ENCODE data around the gene PAK1. TPM values are rescaled to one million over a fixed set of nuclear protein-coding genes. Genes with fewer than 3 reads are reported as not detected.
"Not testable (repeated sequence)": the region's sequence is repeated elsewhere in the genome, so short reads cannot be mapped to it uniquely, and the experiment has no call there.

The PAK1 gene
- total RNA-seq, 1 donor from 2014 or later = 41.0 TPM

GRCh38 chr11:77497368-77497767 lies 23.5 kb upstream of the PAK1 start:
- DNase-seq (ENCODE audit: low read depth) = no peak
- no peaks in the 10 kb centered on the region for H3K4me1 ChIP-seq (ENCODE audit: insufficient read depth, low read length)
- H3K27me3 Mint-ChIP-seq (ENCODE audit: low read depth, unreplicated experiment) = no peaks in the 10 kb centered on the region
- no peaks in the 10 kb centered on the region for H3K79me2 ChIP-seq (ENCODE audit: insufficient read depth, low read length)
- FAIRE-seq = no peak
- H3K9ac ChIP-seq (ENCODE audit: low read length) = no peak overlapping the region
- H3K4me2 ChIP-seq (ENCODE audit: low read length) = no peak overlapping the region
- no peak overlapping the region for H3K27ac ChIP-seq (ENCODE audit: low read depth, low read length)
- no peak overlapping the region for H3K4me3 Mint-ChIP-seq (ENCODE audit: unreplicated experiment)
- H3K4me1 Mint-ChIP-seq (ENCODE audit: low read depth, unreplicated experiment) = peaks cover under 1% of the 10 kb centered on the region
- H3K27ac Mint-ChIP-seq (ENCODE audit: unreplicated experiment) = no peak overlapping the region
- no peak overlapping the region for H2AFZ ChIP-seq (ENCODE audit: low read depth, low read length)
- H3K4me3 ChIP-seq (ENCODE audit: insufficient read depth, low read depth, low read length) = no peak overlapping the region
- no peaks in the 10 kb centered on the region for H3K36me3 Mint-ChIP-seq (ENCODE audit: low read depth, unreplicated experiment)
- peaks cover 5% of the 10 kb centered on the region for H3K27me3 ChIP-seq (ENCODE audit: insufficient read depth, low read length)
- H3K9me3 Mint-ChIP-seq (ENCODE audit: unreplicated experiment) = peaks cover 2% of the 10 kb centered on the region
- no peaks in the 10 kb centered on the region for H3K9me3 ChIP-seq (ENCODE audit: insufficient read depth, low read depth, low read length)
- H3K36me3 ChIP-seq (ENCODE audit: insufficient read depth, low read length) = no peaks in the 10 kb centered on the region
- TF ChIP-seq EZH2 (IDR thresholded peaks at IDR 0.05; ENCODE audit: insufficient read depth, low read length) (no peak), CTCF (IDR thresholded peaks at IDR 0.05; ENCODE audit: insufficient read depth, low read depth, low read length) (no peak)
- no peaks in the 10 kb centered on the region for H4K20me1 ChIP-seq (ENCODE audit: insufficient read depth, low read length)

GRCh38 chr11:77495526-77495925 lies 21.6 kb upstream of the PAK1 start:
- Histone ChIP-seq H3K9me3 (ENCODE audit: insufficient read depth, low read depth, low read length) (no peaks in the 10 kb centered on the region), H3K4me3 (ENCODE audit: insufficient read depth, low read depth, low read length) (no peak overlapping the region), H3K27me3 (ENCODE audit: insufficient read depth, low read length) (peaks cover 2% of the 10 kb centered on the region), H3K79me2 (ENCODE audit: insufficient read depth, low read length) (no peaks in the 10 kb centered on the region), H3K4me1 (ENCODE audit: insufficient read depth, low read length) (no peaks in the 10 kb centered on the region), H2AFZ (ENCODE audit: low read depth, low read length) (no peak overlapping the region), H3K9ac (ENCODE audit: low read length) (no peak overlapping the region), H3K27ac (ENCODE audit: low read depth, low read length) (no peak overlapping the region), H3K4me2 (ENCODE audit: low read length) (no peak overlapping the region), H4K20me1 (ENCODE audit: insufficient read depth, low read length) (no peaks in the 10 kb centered on the region), H3K36me3 (ENCODE audit: insufficient read depth, low read length) (no peaks in the 10 kb centered on the region)
- Mint-ChIP-seq H3K4me3 (ENCODE audit: unreplicated experiment) (no peak overlapping the region), H3K4me1 (ENCODE audit: low read depth, unreplicated experiment) (no peaks in the 10 kb centered on the region), H3K36me3 (ENCODE audit: low read depth, unreplicated experiment) (no peaks in the 10 kb centered on the region), H3K27ac (ENCODE audit: unreplicated experiment) (no peak overlapping the region), H3K9me3 (ENCODE audit: unreplicated experiment) (no peaks in the 10 kb centered on the region), H3K27me3 (ENCODE audit: low read depth, unreplicated experiment) (no peaks in the 10 kb centered on the region)
- TF ChIP-seq EZH2 (IDR thresholded peaks at IDR 0.05; ENCODE audit: insufficient read depth, low read length) (no peak), CTCF (IDR thresholded peaks at IDR 0.05; ENCODE audit: insufficient read depth, low read depth, low read length) (no peak)
- FAIRE-seq = no peak
- no peak for DNase-seq (ENCODE audit: low read depth)

GRCh38 chr11:77490035-77490434 lies 16.1 kb upstream of the PAK1 start:
- H3K9ac ChIP-seq (ENCODE audit: low read length); H3K27me3 Mint-ChIP-seq (ENCODE audit: low read depth, unreplicated experiment); H3K9me3 Mint-ChIP-seq (ENCODE audit: unreplicated experiment); H3K4me3 Mint-ChIP-seq (ENCODE audit: unreplicated experiment); H4K20me1 ChIP-seq (ENCODE audit: insufficient read depth, low read length); H3K4me1 ChIP-seq (ENCODE audit: insufficient read depth, low read length); H3K9me3 ChIP-seq (ENCODE audit: insufficient read depth, low read depth, low read length); H3K27ac ChIP-seq (ENCODE audit: low read depth, low read length); H3K36me3 Mint-ChIP-seq (ENCODE audit: low read depth, unreplicated experiment); FAIRE-seq; H3K36me3 ChIP-seq (ENCODE audit: insufficient read depth, low read length); H3K4me1 Mint-ChIP-seq (ENCODE audit: low read depth, unreplicated experiment); H2AFZ ChIP-seq (ENCODE audit: low read depth, low read length); H3K4me3 ChIP-seq (ENCODE audit: insufficient read depth, low read depth, low read length); H3K27me3 ChIP-seq (ENCODE audit: insufficient read depth, low read length); H3K27ac Mint-ChIP-seq (ENCODE audit: unreplicated experiment); H3K4me2 ChIP-seq (ENCODE audit: low read length); DNase-seq (ENCODE audit: low read depth); H3K79me2 ChIP-seq (ENCODE audit: insufficient read depth, low read length): not testable (repeated sequence)
